HTR-8/SVneo (cell line): ENCODE measurements around the gene CD248.

Experiments used
- DNase-seq: peaks from one replicate; pipeline ENCODE4 v3.0.0; 2011; ENCODE audit warnings: low spot score, mixed read lengths; ENCODE audit not compliant: insufficient read length
- FAIRE-seq: peaks from 2 replicates; lab custom pipeline; 2011; peaks lifted over from hg19 to GRCh38; lab: Jason Lieb, UNC

Gene CD248

DNA sequence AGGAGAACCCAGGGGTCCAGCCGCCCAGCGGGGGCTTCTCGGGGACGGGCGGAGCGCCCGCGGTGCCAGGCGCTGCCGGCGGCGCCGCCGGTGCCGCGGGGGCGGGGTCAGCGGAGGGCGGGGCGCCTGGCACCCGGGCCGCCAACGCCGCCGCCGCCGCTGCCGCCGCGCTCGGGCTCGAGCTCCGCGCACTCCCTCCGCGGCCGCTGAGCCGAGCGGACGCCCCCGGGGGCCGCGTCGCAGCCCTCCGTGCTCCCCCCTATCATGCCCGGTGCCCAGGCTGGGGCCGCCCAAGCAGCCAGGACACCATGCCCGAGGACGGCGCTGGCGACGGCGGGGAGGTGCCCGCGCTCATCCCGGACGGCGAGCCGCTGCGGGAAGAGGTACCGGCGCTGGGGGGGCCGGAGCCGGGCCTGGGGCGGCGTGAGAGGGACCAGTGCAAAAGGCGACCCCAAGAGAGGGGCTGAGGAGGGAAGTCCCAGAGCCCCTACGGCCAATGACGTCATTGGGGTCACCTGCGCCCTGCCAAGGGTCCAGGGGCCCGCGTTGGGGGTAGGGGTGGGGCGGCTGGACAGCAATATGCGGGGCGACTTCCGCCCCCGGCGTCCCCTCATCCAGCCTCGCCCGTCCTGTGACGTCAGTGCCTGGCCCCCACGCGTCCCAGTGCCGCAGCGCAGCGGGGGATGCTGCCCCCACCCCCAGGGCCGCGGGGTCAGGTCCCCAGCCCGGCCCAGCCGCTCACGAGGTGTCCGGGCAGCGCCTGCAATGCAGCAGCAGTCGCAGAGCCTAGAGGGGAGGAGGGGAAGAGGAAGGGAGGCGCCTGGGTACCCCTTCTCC is 24.9 kb downstream of the CD248 start, which contains the start of gene TMEM151A:
TMEM151A (plus strand) TSS at position 189 of the 837 bp plus-strand sequence; CDS start at position 309, 120 bp downstream.
- DNase-seq: no peak
- peak; percentile 89 for FAIRE-seq

DNA sequence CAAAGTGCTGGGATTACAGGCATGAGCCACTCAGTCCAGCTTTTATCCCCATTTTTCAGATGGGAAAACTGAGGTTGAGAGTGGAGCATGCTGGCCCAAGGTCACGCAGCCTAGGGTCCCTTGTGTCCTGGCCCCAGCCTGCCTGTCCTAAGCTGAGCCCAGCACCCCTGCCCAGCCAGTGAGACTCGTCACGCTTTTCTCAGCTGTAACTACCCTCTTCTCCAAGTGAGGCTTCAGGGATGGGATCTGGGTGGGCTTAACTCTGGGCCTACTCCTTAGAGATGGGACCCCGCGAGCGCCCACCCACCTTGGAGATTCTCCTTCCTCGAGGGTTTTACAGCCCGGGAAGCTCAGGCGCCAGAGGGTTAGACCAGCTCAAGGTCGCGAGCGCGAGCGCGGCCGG is 25.5 kb downstream of the CD248 start:
- FAIRE-seq: peak; percentile 48
- DNase-seq: no peak

DNA sequence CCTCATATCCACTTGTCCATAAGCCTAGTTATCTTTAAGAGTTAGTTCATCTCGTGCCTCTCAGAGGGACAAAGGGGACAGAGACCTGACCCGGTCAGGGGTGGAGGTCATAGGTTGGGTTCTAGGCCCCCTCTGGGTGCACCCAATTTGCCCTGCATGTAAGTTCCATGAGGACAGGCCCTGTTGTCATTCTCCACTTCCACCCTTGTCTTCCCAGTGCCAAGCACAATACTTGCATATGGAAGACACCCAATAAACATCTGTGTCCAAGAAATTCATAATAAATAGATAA is 26.6 kb downstream of the CD248 start:
- FAIRE-seq: peak; percentile 87

DNA sequence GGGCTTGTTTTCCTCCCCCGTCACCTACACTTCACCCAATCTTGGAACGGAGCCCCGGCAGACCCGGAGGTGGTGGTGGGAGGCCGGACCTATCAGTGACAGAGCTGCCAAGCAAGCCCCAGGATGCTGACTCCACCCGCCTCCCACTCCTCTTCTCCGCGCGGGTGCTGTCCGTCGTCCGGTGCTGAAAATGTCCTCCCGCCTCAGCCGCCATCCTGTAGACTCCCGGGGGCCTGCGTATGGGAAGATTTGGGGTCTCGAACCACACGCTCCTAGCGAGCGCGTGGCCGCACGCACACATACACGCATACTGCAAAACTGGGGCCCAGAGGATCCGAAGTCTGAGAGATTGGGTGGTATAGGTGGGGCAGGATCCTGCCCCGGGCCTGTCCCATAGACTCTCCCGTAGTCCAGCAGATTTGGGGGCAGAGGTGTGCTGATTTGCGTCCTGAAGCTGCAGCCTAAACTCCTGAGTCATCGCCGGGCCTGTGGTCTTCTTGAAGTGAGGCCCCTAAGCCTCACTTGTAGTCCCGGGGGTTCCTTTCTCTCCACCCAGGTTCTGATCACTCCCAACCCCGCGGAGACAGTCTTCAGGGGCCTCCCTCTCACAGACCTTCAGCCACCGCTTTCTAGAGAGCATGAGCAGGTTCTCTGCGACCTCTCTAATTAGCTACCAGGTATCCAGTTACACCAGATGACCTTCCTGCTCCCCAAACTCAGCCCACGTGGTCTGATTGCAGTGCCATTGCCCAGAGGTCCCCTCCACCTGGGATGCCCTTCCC is 27.1 kb downstream of the CD248 start:
- FAIRE-seq (no peak), DNase-seq (peak; percentile 92)

More for the DNA sequence above, 26.6 kb downstream of the CD248 start:
- no peak for DNase-seq

DNA sequence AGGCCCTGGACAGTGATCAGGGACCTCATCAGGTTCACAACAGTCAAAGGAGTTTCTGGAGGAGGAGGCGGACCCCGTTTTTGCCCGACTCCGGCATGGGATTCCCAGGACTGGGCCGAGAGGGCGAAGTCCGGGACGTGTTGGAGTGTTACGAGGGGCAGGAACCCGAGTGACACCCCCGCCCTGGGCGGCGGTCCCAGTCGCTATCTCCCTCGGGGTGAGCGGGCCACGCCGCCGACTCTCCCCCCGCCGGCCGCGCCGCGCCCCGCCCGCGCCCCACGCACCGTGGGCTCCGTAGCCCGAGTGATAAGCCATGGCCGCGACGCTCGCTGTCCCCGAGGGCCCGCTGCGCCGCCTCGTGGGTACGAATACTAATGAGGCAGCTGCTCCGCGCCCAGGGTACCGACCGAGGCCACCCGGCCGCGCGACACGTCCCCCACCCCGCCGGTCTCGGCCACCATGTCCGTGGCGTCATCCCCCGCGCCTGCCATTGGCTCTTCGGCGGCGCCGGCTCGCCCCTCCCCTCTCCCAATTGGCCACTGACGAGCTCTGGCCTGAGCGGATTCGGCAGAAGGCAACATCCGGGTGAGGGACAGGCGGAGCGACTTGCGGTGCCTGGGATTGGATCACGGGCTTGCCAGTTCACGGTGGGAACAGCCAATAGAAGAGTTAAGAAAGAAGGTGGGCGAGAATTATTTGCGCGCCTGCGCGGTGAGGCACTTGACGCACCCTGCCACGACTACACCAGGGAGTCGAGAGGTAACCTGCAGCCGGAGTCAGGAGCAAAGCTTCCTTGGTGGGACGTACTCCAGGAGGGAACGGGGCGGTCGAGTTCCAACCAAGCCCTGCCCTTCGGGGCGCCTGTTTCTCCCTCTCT is 27.9 kb downstream of the CD248 start, which contains the start of gene YIF1A:
YIF1A (minus strand) TSS at position 473 of the 877 bp plus-strand sequence; CDS start at position 315, 158 bp downstream.
- peak; percentile 100 for FAIRE-seq

DNA sequence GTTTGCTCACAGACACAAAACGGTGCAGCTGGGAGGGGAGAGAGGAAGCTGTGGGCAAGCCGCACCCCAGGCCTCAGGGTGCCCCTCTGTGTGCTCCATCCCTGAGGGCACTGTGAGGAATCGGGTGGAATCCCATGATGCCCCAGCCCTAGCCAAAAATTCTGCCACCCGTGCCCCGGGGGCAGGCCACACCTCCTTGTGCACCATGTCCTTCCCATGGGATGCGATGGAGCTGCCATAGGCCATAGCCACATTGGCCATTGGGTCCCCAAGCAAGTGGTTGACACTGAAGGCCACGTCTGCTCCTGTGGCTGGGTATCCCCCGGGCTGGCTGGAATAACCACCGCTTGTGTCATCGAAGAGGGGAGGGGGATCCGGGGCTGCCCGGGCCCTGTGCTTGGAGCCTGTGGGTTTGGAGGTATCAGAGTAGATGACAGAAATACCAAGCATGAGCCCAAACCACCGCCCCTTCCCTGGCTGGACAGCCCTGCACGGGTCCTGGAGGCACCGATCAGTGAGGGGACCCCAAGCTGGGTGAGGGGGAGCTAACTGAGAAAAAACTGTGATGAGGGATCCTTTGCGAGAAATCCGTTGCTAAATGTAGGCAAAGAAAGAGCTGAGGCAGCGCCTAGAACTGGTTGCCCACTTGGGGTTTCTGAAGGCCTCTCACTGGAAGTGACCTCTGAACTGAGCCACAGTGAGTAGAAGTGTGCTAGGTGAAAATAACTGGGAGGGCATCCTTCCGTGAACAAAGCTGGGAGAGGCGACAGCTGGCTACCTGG is 28.8 kb downstream of the CD248 start:
- FAIRE-seq (peak; percentile 92), DNase-seq (no peak)

More for the DNA sequence above, 27.9 kb downstream of the CD248 start, which contains the start of gene YIF1A:
- peak; percentile 100 for DNase-seq

DNA sequence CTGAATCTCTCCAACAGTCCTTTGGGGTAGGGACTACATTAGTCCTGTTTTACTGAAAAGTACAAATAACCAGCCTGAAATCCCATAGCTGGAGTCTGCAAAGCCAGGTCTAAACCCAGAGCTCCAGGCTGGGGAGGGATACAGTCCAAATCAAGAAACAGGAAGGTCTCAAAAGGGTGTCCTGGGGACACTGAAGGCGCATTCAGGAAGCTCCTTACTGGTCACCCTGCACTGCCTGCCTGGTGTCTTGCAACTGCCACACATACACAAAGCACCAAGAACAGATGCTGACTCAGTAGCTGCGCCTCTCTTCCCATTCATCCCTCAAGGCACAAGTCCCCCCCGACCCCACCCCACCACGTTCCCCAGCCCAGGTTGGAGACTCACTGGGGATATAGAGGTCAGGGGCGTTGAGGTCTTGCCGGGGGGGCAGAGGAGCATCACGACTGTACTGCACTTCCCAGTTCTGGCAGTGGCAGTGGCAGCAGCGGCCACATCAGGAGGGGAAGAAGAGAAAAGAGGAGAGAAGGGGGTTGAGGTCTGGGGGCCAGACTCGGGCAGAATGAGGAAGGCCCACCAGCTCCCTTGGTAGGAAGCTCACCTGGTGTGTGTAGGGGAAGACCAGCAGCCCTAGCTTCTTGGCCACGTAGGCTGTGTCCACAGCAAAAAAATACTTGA is 29.5 kb downstream of the CD248 start:
- DNase-seq (no peak), FAIRE-seq (no peak)

DNA sequence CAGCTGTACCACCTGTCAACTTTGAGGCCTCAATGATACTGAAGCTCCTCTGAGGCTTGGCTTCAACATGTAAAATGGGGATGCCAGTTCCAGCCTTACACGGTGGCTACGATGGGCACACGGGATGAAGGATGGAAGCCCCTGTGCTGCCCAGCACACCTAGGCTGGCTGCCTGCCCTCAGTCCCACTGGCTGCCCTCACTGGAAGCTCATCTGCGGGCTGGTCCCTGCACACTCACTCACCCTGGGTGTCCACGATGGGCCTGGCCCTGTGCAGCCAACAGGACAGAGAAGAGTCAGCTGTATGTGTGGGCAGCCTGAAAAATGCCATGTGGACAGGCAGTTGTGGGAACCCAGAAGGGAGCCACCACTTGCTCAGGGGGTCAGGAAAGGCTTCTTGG is 30.1 kb downstream of the CD248 start:
- FAIRE-seq (peak; percentile 83), DNase-seq (no peak)

DNA sequence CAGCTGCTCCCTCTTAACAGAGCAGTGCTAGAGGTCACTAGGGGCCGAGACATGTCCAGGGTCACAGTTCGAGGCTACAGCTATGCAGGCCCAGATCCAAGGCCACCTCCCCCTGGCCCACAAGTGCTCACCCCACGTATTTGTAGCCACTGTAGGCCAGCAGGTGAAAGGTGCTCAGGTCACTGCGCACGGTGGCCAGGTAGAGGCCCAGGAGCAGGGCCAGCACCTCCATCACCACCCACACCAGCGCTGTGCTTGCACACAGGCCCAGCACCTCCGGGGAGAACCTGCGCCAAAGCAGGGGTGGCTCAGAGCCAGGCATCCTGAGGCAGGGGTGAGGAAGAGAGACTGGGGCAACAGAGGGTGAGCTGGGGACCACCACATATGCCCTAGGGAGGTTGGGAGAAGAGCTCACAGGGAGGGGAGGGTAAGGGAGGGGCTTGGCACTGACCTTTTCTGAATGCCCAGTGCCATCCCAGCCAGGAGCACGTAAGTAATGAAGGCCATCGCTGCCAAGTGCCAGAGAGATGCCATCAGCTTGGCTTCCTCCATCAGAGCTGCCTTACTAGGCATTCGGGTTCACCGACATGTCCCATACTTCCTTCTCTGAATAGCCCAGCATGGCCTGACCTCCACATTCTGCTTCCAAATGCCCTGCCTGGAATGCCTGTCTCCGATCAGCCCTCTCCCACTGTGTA is 31.4 kb downstream of the CD248 start:
- no peak for DNase-seq
- peak; percentile 88 for FAIRE-seq

DNA sequence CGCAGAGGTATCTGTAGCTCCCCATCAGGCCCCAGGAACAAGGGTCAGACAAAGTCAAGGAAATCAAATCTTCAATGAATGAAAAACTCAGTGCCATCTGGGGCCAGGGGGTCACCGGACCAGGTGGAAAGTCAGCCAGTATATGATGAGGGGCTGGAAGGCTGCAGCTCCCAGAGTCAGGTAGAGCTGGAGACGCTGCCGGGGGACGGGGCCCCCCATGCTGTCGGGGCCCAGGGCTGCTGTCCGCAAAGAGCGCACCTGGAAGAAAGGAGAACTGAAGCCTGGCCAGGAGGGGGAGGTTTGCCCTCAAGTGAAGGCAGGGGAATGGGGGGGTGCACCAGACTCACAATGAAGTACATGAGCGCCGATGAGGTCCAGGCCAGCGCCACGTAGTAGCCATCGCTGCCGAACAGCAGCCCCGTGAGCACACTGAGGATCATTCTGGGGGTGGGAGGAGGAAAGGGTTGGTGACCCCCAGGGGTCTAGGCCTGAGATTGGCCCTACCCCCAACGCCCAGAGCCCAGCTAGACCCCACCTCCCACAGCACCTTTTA is 32.2 kb downstream of the CD248 start:
- DNase-seq: no peak
- FAIRE-seq: peak; percentile 51

DNA sequence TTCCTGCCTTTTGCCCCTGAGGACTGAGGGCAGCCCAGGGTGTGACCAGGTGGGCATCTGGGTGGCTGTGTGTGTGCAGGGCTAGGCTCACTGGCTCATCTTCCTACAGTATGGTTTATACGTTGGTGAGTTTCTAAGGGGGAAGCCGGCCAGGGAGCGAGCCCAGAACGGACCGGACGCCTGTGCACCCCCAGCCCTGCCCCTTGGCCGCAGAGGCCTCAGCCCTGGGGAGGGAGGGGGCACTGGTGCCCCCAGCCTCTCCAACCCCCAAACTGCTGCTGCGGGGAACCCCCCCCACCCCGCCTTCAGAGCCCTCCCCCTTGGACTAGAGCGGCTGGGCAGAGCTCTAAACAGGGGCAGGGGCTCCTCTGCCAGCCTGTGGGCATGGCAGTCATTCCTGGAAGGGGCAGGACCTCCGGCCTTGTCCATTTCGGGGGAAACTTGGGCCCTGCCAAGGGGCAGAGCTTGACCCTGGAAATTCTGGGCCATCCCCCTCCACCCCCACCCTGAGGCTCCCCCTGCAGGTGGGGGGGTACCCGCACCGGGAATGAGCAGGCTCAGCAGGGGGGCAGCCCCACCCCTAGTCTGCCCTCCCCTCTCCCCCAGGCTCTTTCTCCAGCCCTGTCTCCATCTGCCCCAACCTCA is 33.3 kb downstream of the CD248 start:
- FAIRE-seq (no peak), DNase-seq (no peak)

DNA sequence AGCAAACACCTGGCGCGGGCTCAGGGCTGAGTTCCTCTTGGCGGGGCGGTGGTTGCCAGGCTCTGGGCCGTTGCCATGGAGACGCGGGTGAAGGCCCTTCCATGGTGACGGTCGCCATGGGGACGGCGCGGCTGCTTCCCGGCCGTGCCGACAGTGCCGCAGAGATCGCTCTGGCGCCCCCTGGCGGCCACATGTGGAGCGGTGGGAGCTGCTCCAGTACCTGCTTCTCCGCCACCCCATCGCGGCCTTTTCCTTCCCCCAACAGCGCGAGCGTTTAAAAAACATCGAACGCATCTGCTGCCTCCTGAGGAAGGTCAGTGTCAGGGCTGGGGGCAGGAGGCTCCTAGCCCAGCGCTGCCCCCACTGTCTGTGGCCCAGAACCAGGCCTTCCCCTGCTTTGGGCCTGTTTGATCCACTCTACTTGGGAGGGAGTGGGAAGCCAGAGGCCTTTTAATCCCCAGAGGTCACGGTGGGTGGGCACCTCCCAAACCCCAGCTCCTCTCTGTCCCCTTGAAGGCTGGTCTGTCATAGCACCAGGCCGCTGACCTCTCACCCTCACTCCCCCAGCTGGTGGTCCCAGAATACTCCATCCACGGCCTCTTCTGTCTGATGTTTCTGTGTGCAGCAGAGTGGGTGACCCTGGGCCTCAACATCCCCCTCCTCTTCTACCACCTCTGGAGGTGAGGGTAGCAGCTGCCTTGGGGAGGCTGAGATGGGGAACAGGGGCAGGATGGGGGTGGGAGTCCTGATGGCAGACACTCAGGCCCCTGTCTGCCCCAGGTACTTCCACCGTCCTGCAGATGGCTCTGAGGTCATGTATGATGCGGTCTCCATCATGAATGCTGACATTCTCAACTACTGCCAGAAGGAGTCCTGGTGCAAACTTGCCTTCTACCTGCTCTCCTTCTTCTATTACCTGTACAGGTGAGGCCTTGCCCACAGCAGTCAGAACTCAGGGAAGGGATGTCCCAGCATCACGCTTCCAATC is 34.1 kb downstream of the CD248 start:
- FAIRE-seq: peak; percentile 99
- peak; percentile 97 for DNase-seq

DNA sequence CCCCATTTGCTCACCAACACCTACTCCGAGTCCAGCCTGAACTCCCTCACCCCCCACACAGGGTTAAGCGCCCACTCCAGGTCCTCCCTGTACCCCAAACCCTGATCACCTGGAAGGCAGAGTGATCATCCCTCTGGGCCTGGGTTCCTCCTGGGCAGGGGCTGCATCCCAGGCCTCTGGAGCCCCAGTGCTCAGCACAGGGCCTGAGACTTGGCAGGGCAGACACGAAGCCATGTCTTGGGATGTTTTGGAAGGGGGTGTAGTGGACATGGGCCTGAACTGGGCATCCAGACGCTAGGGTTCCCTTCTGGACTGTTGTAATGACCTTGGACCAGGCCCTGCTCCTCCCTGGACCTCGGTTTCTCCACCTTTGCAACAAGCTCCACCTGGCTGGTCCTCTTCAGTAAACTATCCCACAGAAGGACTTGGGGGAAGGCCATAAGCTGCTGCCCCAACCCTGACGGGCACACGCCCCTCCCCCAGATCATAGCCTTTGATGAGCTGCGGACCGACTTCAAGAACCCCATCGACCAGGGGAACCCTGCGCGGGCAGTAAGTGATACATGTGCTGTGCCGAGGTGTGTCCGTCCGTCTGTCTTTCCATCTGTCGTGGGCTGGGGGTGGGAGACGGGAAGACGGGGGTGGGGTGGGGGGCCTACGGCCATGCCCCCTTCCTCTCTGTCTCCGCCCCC is 34.9 kb downstream of the CD248 start:
- no peak for DNase-seq
- no peak for FAIRE-seq

DNA sequence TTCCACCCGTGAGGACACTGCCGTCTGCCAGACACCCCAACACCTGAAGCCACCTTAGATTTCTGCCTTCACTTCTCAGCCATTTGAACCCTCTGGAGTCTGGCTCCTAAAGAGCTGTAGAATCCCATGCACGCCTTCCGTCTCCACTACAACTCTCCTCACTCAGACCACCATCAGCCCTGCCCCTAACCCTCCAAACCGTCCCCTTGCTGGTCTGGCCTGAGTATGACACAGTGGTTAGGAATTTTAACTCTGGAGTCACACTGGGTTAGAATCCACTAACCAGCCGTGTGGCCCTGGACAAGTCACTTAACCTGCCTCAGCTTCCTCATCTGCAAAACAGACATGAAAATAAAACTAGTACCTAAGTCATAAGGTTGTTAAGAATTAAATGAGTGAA is 35.8 kb downstream of the CD248 start:
- DNase-seq (no peak), FAIRE-seq (peak; percentile 82)

DNA sequence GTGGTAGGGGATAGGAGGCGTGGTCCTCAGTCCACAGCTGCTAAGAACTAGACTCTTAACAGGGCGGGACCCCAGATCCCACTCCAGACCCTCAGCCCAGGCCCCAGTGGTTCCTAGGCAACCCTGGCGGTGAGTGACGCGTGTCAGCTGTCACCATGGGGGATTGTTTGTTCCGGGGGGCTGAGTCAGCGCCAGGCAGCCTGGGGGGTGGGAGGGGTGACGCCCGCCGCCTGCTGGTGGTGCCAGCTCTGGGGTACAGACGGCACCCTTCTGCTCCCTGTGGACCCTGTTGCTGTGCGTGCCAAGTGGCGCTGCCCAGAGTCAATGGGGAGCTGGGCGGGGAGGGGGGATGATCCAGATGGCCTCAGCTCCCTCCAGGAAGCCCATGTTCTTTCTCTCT is 36.4 kb downstream of the CD248 start:
- DNase-seq (no peak), FAIRE-seq (peak; percentile 69)
